Measurements from ENCODE around the gene YEATS2. TPM values are rescaled to one million over a fixed set of nuclear protein-coding genes. Genes with fewer than 3 reads are reported as not detected.

Gene YEATS2
- 10 to 100 TPM in 1 of 6 experiments, 1 to 10 TPM in 5; 3.8 to 12.1 (median 7.3) TPM for total RNA-seq
- long read RNA-seq: 0 reads

DNA sequence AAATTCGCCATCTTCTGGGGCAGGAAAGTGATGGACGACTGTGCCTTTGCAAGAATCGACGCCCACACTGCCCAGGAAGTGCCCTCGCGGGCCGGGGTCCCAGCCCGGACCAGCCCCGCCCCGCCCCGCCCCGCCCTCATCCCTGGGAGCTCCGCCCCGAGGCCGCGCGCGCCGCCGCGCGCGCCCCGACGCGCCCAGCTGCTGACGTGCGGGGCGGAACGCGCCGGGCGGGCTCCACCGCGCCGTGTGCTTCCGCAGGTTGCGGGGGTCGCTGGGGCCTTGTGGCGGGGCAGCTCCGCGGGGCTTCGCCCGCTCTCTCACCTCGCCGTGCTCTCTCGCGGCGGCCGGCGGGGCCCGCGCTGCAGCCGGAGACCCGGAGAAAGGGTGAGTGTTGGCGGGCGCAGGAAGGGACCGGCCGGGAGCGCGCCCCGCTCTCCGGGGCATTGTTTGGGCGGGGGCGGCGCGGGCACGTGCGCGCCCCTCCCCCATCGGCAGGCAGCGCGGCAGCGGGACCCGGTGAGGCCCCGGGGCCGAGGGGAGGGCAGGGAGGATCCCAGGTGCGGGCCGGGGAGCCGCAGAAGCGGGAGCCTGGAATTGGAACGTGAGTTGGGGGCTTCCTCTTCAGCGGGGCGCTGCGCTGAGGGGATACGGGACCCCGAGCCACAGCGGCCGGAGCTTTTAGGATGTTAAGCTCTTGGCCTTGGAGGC lies at the start of gene YEATS2:
Gene YEATS2, plus strand, starts transcription at position 188 of the 708 bp plus-strand sequence. CDS start 17,366 bp downstream, outside the sequence.
- WGBS (ENCODE audit: insufficient coverage, low coverage, low lambda C conversion rate, missing lambda C conversion rate): 0% methylated on average over 14 of the region's 89 CpGs
- peak within 1 kb of the TSS; percentile 83 to 98 (median 96) for H3K4me3 ChIP-seq

DNA sequence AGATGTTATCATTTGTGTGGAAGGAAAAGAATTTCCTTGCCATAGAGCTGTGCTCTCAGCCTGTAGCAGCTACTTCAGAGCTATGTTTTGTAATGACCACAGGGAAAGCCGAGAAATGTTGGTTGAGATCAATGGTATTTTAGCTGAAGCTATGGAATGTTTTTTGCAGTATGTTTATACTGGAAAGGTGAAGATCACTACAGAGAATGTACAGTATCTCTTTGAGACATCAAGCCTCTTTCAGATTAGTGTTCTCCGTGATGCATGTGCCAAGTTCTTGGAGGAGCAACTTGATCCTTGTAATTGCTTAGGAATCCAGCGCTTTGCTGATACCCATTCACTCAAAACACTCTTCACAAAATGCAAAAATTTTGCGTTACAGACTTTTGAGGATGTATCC lies 47.0 kb upstream of the YEATS2 start:
- 98% methylated on average over 4 of the region's 4 CpGs for WGBS (ENCODE audit: insufficient coverage, low coverage, low lambda C conversion rate, missing lambda C conversion rate)
- no peaks in the 10 kb centered on the region for H3K27me3 ChIP-seq
- H3K36me3 ChIP-seq: peaks cover 0 to 31% (median 17%) of the 10 kb centered on the region in 4 donors
- TF ChIP-seq, protein P1, sequence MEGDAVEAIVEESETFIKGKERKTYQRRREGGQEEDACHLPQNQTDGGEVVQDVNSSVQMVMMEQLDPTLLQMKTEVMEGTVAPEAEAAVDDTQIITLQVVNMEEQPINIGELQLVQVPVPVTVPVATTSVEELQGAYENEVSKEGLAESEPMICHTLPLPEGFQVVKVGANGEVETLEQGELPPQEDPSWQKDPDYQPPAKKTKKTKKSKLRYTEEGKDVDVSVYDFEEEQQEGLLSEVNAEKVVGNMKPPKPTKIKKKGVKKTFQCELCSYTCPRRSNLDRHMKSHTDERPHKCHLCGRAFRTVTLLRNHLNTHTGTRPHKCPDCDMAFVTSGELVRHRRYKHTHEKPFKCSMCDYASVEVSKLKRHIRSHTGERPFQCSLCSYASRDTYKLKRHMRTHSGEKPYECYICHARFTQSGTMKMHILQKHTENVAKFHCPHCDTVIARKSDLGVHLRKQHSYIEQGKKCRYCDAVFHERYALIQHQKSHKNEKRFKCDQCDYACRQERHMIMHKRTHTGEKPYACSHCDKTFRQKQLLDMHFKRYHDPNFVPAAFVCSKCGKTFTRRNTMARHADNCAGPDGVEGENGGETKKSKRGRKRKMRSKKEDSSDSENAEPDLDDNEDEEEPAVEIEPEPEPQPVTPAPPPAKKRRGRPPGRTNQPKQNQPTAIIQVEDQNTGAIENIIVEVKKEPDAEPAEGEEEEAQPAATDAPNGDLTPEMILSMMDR (IDR thresholded peaks at IDR 0.05): no peak
- no peak for TF ChIP-seq POLR2A (IDR thresholded peaks at IDR 0.05)
- H3K4me1 ChIP-seq: no peaks in the 10 kb centered on the region
- no peak overlapping the region for H3K4me3 ChIP-seq
- ATAC-seq (no peak), DNase-seq (no peak)
- H3K9me3 ChIP-seq: peaks cover 0 to 25% (median 6%) of the 10 kb centered on the region in 4 donors
- no peak overlapping the region for H3K27ac ChIP-seq
- intact Hi-C loops (cut with DNase I): no loop called here

More for the DNA sequence above, at the start of gene YEATS2:
- H3K27ac ChIP-seq: peak within 1 kb of the TSS; percentile 78 to 96 (median 86)
- peaks cover 0 to 13% (median 0%) of the 10 kb centered on the region in 4 donors for H3K4me1 ChIP-seq
- TF ChIP-seq POLR2A (IDR thresholded peaks at IDR 0.05): peak; percentile 74
- TF ChIP-seq, protein P1 (IDR thresholded peaks at IDR 0.05): no peak
- no peaks in the 10 kb centered on the region for H3K9me3 ChIP-seq
- peak; percentile 92 to 97 (median 94) for ATAC-seq
- intact Hi-C loops (cut with DNase I): no loop called here
- DNase-seq: peak; percentile 70 to 76 (median 72)
- no peaks in the 10 kb centered on the region for H3K36me3 ChIP-seq
- no peaks in the 10 kb centered on the region for H3K27me3 ChIP-seq

GRCh38 chr3:183653209-183654064 lies 44.2 kb upstream of the YEATS2 start:
- Histone ChIP-seq H3K27me3 (no peaks in the 10 kb centered on the region), H3K36me3 (peaks cover 0 to 29% (median 17%) of the 10 kb centered on the region in 4 donors), H3K9me3 (peaks cover 0 to 25% (median 6%) of the 10 kb centered on the region in 4 donors), H3K4me1 (no peaks in the 10 kb centered on the region), H3K27ac (peak overlapping the region in 1 of 3 donors; percentile 28), H3K4me3 (no peak overlapping the region)
- DNase-seq: no peak
- intact Hi-C loops (cut with DNase I): no loop called here
- WGBS (ENCODE audit: insufficient coverage, low coverage, low lambda C conversion rate, missing lambda C conversion rate): 76% methylated on average over 6 of the region's 6 CpGs
- ATAC-seq: peak; percentile 39 to 78 (median 56)
- TF ChIP-seq, protein P1 (IDR thresholded peaks at IDR 0.05): no peak
- no peak for TF ChIP-seq POLR2A (IDR thresholded peaks at IDR 0.05)

GRCh38 chr3:183654727-183655126 lies 42.9 kb upstream of the YEATS2 start:
- no peaks in the 10 kb centered on the region for H3K27me3 ChIP-seq
- WGBS (ENCODE audit: insufficient coverage, low coverage, low lambda C conversion rate, missing lambda C conversion rate): 100% methylated on average over 1 of the region's 1 CpG

More at GRCh38 chr3:183654727-183655126, 42.9 kb upstream of the YEATS2 start:
- no peak for TF ChIP-seq POLR2A (IDR thresholded peaks at IDR 0.05)
- TF ChIP-seq, protein P1 (IDR thresholded peaks at IDR 0.05): no peak
- DNase-seq: no peak
- H3K9me3 ChIP-seq: peaks cover 0 to 25% (median 6%) of the 10 kb centered on the region in 4 donors
- H3K36me3 ChIP-seq: peaks cover 0 to 39% (median 18%) of the 10 kb centered on the region in 4 donors
- H3K27ac ChIP-seq: no peak overlapping the region
- no peaks in the 10 kb centered on the region for H3K4me1 ChIP-seq
- ATAC-seq: no peak
- no peak overlapping the region for H3K4me3 ChIP-seq
- intact Hi-C loops (cut with DNase I): no loop called here

All from right lobe of liver (tissue), 6 donors.